ENCODE measurements around the gene ACBD6. TPM values are rescaled to one million over a fixed set of nuclear protein-coding genes. Genes with fewer than 3 reads are reported as not detected.

The ACBD6 gene
- total RNA-seq, 1 experiment from 2014 or later: 48.5 TPM

- Histone ChIP-seq H3K27me3 (ENCODE audit: control insufficient read depth, insufficient read depth, low read length) (no peaks in the 10 kb centered on the region), H3K4me3 (ENCODE audit: low read depth in 2 of 2, low read length in 2 of 2) (no peak overlapping the region), H3K27ac (ENCODE audit: low read length) (no peak overlapping the region), H3K9me3 (ENCODE audit: control insufficient read depth, insufficient read depth, low read depth, low read length) (no peaks in the 10 kb centered on the region), H3K4me1 (ENCODE audit: control insufficient read depth, insufficient read depth, low read length) (no peaks in the 10 kb centered on the region), H3K36me3 (ENCODE audit: control insufficient read depth, insufficient read depth, low read length) (no peaks in the 10 kb centered on the region)
- intact Hi-C loops (cut with micrococcal nuclease; ENCODE audit: unreplicated experiment) (no loop called here), in situ Hi-C loops (cut with HindIII; ENCODE audit: low pct_unique_long_range_greater_than_20kb, low sequenced_read_pairs) (no loop called here)
- no peak for TF ChIP-seq SIN3A (IDR thresholded peaks at IDR 0.05; ENCODE audit: borderline replicate concordance, insufficient read depth, low read depth, low read length)
- TF ChIP-seq, protein P1, sequence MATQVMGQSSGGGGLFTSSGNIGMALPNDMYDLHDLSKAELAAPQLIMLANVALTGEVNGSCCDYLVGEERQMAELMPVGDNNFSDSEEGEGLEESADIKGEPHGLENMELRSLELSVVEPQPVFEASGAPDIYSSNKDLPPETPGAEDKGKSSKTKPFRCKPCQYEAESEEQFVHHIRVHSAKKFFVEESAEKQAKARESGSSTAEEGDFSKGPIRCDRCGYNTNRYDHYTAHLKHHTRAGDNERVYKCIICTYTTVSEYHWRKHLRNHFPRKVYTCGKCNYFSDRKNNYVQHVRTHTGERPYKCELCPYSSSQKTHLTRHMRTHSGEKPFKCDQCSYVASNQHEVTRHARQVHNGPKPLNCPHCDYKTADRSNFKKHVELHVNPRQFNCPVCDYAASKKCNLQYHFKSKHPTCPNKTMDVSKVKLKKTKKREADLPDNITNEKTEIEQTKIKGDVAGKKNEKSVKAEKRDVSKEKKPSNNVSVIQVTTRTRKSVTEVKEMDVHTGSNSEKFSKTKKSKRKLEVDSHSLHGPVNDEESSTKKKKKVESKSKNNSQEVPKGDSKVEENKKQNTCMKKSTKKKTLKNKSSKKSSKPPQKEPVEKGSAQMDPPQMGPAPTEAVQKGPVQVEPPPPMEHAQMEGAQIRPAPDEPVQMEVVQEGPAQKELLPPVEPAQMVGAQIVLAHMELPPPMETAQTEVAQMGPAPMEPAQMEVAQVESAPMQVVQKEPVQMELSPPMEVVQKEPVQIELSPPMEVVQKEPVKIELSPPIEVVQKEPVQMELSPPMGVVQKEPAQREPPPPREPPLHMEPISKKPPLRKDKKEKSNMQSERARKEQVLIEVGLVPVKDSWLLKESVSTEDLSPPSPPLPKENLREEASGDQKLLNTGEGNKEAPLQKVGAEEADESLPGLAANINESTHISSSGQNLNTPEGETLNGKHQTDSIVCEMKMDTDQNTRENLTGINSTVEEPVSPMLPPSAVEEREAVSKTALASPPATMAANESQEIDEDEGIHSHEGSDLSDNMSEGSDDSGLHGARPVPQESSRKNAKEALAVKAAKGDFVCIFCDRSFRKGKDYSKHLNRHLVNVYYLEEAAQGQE (IDR thresholded peaks at IDR 0.05; ENCODE audit: insufficient read depth in 1 of 2, low read depth in 2 of 2, low read length in 1 of 2): no peak
- no peak for TF ChIP-seq POLR2AphosphoS5 (IDR thresholded peaks at IDR 0.05; ENCODE audit: low read depth, low read length)
- ChIA-PET CTCF (no interaction called here), POLR2A (no interaction called here)
- DNase-seq (ENCODE audit: low read depth, low spot score) (no peak), ATAC-seq (no peak)
- BruUV-seq (replicated peaks): no TSS peak
Measured at GRCh38 chr1:180274221-180274620, 228.2 kb downstream of the ACBD6 start.

GRCh38 chr1:180273066-180273465 is 229.3 kb downstream of the ACBD6 start:
- CTCF ChIA-PET: no interaction called here
- intact Hi-C loops (cut with micrococcal nuclease; ENCODE audit: unreplicated experiment): no loop called here

More at GRCh38 chr1:180273066-180273465, 229.3 kb downstream of the ACBD6 start:
- Histone ChIP-seq H3K27me3 (ENCODE audit: control insufficient read depth, insufficient read depth, low read length) (no peaks in the 10 kb centered on the region), H3K9me3 (ENCODE audit: control insufficient read depth, insufficient read depth, low read depth, low read length) (no peaks in the 10 kb centered on the region), H3K4me3 (ENCODE audit: low read depth in 2 of 2, low read length in 2 of 2) (no peak overlapping the region), H3K27ac (ENCODE audit: low read length) (no peak overlapping the region), H3K36me3 (ENCODE audit: control insufficient read depth, insufficient read depth, low read length) (no peaks in the 10 kb centered on the region), H3K4me1 (ENCODE audit: control insufficient read depth, insufficient read depth, low read length) (no peaks in the 10 kb centered on the region)
- TF ChIP-seq POLR2AphosphoS5 (IDR thresholded peaks at IDR 0.05; ENCODE audit: low read depth, low read length) (no peak), TCF7L2 (IDR thresholded peaks at IDR 0.05; ENCODE audit: low read depth, low read length) (no peak), SIN3A (IDR thresholded peaks at IDR 0.05; ENCODE audit: borderline replicate concordance, insufficient read depth, low read depth, low read length) (no peak)
- TF ChIP-seq, protein P1 (IDR thresholded peaks at IDR 0.05; ENCODE audit: insufficient read depth in 1 of 2, low read depth in 2 of 2, low read length in 1 of 2): no peak
- TF ChIP-seq, protein P2, sequence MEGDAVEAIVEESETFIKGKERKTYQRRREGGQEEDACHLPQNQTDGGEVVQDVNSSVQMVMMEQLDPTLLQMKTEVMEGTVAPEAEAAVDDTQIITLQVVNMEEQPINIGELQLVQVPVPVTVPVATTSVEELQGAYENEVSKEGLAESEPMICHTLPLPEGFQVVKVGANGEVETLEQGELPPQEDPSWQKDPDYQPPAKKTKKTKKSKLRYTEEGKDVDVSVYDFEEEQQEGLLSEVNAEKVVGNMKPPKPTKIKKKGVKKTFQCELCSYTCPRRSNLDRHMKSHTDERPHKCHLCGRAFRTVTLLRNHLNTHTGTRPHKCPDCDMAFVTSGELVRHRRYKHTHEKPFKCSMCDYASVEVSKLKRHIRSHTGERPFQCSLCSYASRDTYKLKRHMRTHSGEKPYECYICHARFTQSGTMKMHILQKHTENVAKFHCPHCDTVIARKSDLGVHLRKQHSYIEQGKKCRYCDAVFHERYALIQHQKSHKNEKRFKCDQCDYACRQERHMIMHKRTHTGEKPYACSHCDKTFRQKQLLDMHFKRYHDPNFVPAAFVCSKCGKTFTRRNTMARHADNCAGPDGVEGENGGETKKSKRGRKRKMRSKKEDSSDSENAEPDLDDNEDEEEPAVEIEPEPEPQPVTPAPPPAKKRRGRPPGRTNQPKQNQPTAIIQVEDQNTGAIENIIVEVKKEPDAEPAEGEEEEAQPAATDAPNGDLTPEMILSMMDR (IDR thresholded peaks at IDR 0.05): no peak
- no TSS peak for BruUV-seq (replicated peaks)
- in situ Hi-C loops (cut with HindIII; ENCODE audit: low pct_unique_long_range_greater_than_20kb, low sequenced_read_pairs): no loop called here
- DNase-seq (ENCODE audit: low read depth, low spot score) (no peak), ATAC-seq (no peak)
- POLR2A ChIA-PET: no interaction called here

Data from Panc1 (cell line).